ENCODE results near the gene HCCS. TPM values are rescaled to one million over a fixed set of nuclear protein-coding genes. Genes with fewer than 3 reads are reported as not detected.

Gene HCCS
- total RNA-seq, 2 experiments from 2014 or later, result 34.2 to 36.4 TPM

Other genes with a start within 250 kb of the HCCS start
- not detected for gene AMELX, start 182.1 kb downstream of the HCCS start, total RNA-seq

All from activated CD8-positive, alpha-beta memory T cell treated with anti-CD3 and anti-CD28 coated beads for 36 hours (primary cell).